ENCODE data around the gene SHLD3. TPM values are rescaled to one million over a fixed set of nuclear protein-coding genes. Genes with fewer than 3 reads are reported as not detected.

The SHLD3 gene
- 1 to 10 TPM; 4.7 to 5.1 TPM for total RNA-seq

GRCh38 chr5:65624571-65625555 lies at the start of gene SHLD3, which contains the start of gene TRAPPC13:
SHLD3 (plus strand) TSS chr5:65625027; CDS start chr5:65629588, 4,561 bp downstream.
TRAPPC13 (plus strand) TSS chr5:65625027; CDS start chr5:65625061, 34 bp downstream.

GRCh38 chr5:65624025-65624570 lies 729 bp upstream of the SHLD3 start, which contains the start of gene TRIM23:
TRIM23 (minus strand) TSS chr5:65624333; CDS start chr5:65624274, 59 bp downstream.

Other genes starting within 250 kb of the SHLD3 start
- 1 to 10 TPM; 2.2 TPM for gene ADAMTS6, start 143.1 kb upstream of the SHLD3 start, total RNA-seq
- 10 to 100 TPM; 72.9 to 81.0 TPM for gene CENPK, start 61.9 kb upstream of the SHLD3 start, total RNA-seq
- gene PPWD1, start 61.7 kb upstream of the SHLD3 start, total RNA-seq = 10 to 100 TPM; 51.3 to 60.7 TPM
- 1 to 10 TPM; 8.7 to 9.0 TPM for gene TRIM23, start 694 bp upstream of the SHLD3 start, total RNA-seq
- gene TRAPPC13, start within 50 bp of the SHLD3 start, total RNA-seq = 10 to 100 TPM; 20.5 to 21.3 TPM
- gene SGTB, start 97.1 kb downstream of the SHLD3 start, total RNA-seq = 10 to 100 TPM; 17.2 to 20.9 TPM
- gene NLN, start 97.2 kb downstream of the SHLD3 start, total RNA-seq = 10 to 100 TPM; 10.4 to 10.9 TPM